ENCODE measurements around the gene TTI1. TPM values are rescaled to one million over a fixed set of nuclear protein-coding genes. Genes with fewer than 3 reads are reported as not detected.

Gene TTI1
- total RNA-seq, 2 experiments from 2014 or later: 21.7 to 23.1 TPM

DNA sequence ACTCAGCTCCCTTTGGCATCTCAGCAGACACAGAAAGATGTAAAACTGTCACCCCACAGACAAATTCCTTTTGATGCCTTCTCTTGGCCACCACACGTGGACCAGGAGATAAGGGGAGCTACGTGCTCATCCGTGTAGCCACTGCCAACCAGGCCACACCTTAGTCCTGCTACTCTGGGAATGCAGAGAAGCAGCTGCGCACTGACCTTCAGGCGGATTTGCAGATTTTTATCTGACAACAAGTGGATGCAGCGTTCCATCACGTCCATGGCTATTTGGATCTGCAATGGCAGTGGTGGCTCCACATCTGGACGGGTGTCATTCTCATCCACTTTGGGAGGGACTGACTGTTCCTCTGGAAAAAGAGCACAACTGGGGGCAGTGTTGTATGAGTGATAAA is 30.8 kb downstream of the TTI1 start:
- Mint-ChIP-seq H3K27ac (peak overlapping the region; percentile 28), H3K9me3 (no peaks in the 10 kb centered on the region), H3K4me3 (no peak overlapping the region), H3K36me3 (ENCODE audit: low read depth) (peaks cover 55% of the 10 kb centered on the region), H3K4me1 (peaks cover 35% of the 10 kb centered on the region), H3K27me3 (no peaks in the 10 kb centered on the region)
- no peak for DNase-seq
- ChIA-PET POLR2A (interaction anchor here (2.3 kb wide), 1 partner anchor 31 kb away, joined by 5 read pairs; the partner anchor contains the start of gene RPRD1B), CTCF (no interaction called here)

- DNase-seq: no peak
- ChIA-PET POLR2A (interaction anchor here (2.3 kb wide), 1 partner anchor 32 kb away, joined by 5 read pairs; the partner anchor contains the start of gene RPRD1B), CTCF (no interaction called here)
- Mint-ChIP-seq H3K9me3 (no peaks in the 10 kb centered on the region), H3K27me3 (no peaks in the 10 kb centered on the region), H3K36me3 (ENCODE audit: low read depth) (peaks cover 58% of the 10 kb centered on the region), H3K27ac (peak overlapping the region; percentile 28), H3K4me1 (peaks cover 31% of the 10 kb centered on the region), H3K4me3 (no peak overlapping the region)
These were observed 31.3 kb downstream of the TTI1 start for GRCh38 chr20:38001981-38002380.

DNA sequence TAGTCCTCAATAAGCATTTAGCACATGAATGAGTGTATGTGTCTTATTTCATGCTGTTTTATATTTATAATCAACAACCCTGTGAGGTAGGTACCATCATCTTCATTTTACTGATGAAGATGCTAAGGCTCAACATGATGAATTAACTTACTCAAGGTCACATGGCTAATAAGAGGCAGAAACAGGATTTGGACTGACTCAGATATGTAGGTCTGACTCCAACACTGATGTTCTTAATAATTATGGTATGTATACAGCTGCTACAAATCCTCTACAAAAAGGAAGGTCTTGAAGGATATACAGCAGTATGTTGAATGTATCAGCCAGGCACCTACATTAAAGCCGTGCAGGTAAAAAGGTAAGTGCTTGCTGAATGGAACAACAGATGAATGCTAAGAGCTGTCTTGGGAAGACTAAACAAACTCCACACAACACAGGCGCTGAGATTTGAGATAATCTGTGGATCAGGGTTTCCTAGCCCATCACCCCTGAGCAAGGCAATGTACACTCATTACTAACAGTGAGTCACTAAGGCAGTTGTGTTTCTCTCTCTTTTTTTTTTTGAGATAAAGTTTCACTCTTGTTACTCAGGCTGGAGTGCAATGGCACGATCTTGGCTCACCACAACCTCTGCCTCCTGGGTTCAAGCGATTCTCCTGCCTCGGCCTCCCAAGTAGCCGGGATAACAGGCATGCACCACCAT is 31.9 kb downstream of the TTI1 start:
- peaks cover 55% of the 10 kb centered on the region for H3K36me3 Mint-ChIP-seq (ENCODE audit: low read depth)
- peaks cover 26% of the 10 kb centered on the region for H3K4me1 Mint-ChIP-seq
- ChIA-PET POLR2A (interaction anchor here (2.3 kb wide), 1 partner anchor 32 kb away, joined by 5 read pairs; the partner anchor contains the start of gene RPRD1B), CTCF (no interaction called here)
- no peaks in the 10 kb centered on the region for H3K27me3 Mint-ChIP-seq
- no peak for DNase-seq
- H3K27ac Mint-ChIP-seq: peak overlapping the region; percentile 21
- no peaks in the 10 kb centered on the region for H3K9me3 Mint-ChIP-seq
- no peak overlapping the region for H3K4me3 Mint-ChIP-seq

GRCh38 chr20:38000293-38000692 is 33.0 kb downstream of the TTI1 start:
- ChIA-PET CTCF (no interaction called here), POLR2A (interaction anchor here (2.3 kb wide), 1 partner anchor 34 kb away, joined by 5 read pairs; the partner anchor contains the start of gene RPRD1B)
- H3K36me3 Mint-ChIP-seq (ENCODE audit: low read depth): peaks cover 57% of the 10 kb centered on the region
- H3K27ac Mint-ChIP-seq: no peak overlapping the region
- H3K27me3 Mint-ChIP-seq: no peaks in the 10 kb centered on the region
- H3K9me3 Mint-ChIP-seq: no peaks in the 10 kb centered on the region
- no peak for DNase-seq
- H3K4me3 Mint-ChIP-seq: no peak overlapping the region
- peaks cover 20% of the 10 kb centered on the region for H3K4me1 Mint-ChIP-seq

DNA sequence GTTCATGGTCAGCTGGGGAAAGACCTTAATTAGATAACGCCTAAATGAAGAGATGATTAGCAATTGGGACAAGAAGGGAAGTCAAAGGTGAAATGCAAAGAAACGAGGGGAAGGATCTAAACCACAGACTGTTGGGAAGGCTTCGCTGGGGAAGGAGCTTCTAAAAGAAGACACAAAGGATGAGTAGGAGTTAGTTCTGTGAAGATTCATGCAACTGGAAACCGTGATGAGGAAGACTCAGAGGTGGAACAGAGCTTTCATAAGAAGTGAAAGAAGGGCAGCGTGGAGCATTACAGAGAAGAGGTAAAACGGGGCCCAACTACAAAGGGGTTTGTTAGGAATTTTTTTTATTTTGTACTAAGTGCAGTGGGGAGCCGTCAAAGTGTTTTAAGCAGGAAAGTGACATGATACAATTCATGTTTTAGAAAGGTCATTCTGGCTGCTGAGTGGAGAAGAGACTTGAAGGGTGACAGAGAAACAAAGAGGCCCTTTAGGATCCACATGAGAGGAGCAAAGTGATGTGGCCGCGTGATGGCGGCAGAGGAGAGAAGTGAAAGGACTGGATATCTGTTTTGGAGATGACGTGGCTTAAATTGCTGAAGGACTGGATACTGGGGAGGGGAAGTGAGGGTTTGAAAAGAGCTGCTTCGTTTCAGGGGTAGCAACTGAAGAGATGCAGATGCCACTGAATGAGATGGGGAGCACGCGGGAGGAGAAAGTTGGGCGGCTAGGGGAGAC is 33.6 kb downstream of the TTI1 start:
- Mint-ChIP-seq H3K27ac (no peak overlapping the region), H3K9me3 (no peaks in the 10 kb centered on the region), H3K27me3 (no peaks in the 10 kb centered on the region), H3K4me3 (no peak overlapping the region), H3K4me1 (peaks cover 17% of the 10 kb centered on the region), H3K36me3 (ENCODE audit: low read depth) (peaks cover 58% of the 10 kb centered on the region)
- ChIA-PET CTCF (no interaction called here), POLR2A (no interaction called here)
- DNase-seq: no peak

DNA sequence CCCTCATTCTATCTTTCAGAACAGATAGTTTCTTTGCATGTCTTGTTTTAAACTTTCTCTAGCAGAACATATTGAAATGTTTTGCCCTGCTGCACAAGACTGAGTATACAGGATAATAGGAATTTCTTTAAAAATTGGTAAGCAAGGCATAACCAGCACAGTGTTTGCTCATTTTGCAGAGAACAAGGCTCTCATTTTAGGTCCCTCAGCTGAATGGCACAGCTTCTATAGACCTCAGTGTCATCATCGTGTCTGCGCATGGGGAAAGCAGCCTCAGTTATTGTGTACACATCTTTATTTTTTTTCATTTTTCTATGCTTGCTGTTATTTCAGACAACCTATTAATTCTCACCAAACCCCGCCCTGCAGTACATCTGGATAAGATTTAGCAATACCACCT is 35.7 kb downstream of the TTI1 start:
- POLR2A ChIA-PET: interaction anchor here (1.1 kb wide), 1 partner anchor 36 kb away, joined by 3 read pairs; the partner anchor contains the start of genes RPRD1B and TTI1
- Mint-ChIP-seq H3K4me1 (peaks cover 22% of the 10 kb centered on the region), H3K36me3 (ENCODE audit: low read depth) (peaks cover 52% of the 10 kb centered on the region), H3K27me3 (no peaks in the 10 kb centered on the region), H3K27ac (no peak overlapping the region), H3K4me3 (no peak overlapping the region), H3K9me3 (no peaks in the 10 kb centered on the region)
- no peak for DNase-seq
- CTCF ChIA-PET: no interaction called here

DNA sequence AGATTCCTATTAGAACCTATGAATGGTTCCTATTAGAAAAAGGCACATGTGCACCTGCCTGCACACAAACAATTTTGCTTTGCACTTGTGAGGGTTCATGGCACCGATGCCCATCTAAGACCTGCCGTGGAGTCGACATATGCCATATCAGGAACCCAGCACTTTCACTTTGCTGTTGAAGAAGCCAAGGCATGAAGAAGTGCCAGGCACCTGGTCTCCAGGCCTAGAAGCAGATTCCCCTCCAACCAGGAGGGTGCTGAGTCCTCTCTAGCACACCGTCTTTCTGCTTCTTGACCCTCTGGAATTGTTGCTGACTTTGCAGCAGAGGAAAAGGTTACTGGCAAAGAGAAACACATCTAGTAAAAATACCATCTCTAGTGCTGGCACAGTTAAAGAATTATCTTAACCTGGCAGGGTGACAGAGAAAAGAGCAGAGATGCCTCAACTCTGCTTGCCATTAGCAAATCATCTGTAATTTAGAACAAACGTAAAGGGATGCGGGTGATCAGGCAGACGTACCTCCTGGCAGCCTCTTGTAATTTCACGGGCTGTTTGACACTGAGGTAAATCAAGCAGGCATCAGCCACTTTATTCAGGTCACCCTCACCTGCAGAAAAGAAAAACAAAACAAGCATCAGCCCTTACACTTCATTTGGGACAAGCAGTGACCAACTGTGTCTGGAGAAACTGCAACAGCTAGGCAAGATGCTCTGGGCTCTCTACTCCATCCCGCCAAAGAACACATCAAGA is 37.2 kb downstream of the TTI1 start:
- no peak overlapping the region for H3K4me3 Mint-ChIP-seq
- CTCF ChIA-PET: interaction anchor here (1.6 kb wide), 1 partner anchor 432 kb away, joined by 6 read pairs; no protein-coding TSS in a partner anchor
- peaks cover 20% of the 10 kb centered on the region for H3K4me1 Mint-ChIP-seq
- DNase-seq: no peak
- H3K27me3 Mint-ChIP-seq: no peaks in the 10 kb centered on the region
- no peaks in the 10 kb centered on the region for H3K9me3 Mint-ChIP-seq
- H3K27ac Mint-ChIP-seq: no peak overlapping the region
- POLR2A ChIA-PET: interaction anchor here (1.2 to 1.5 kb wide), 2 partner anchors 16 to 37 kb away, joined by 3 to 6 read pairs; partner anchors contain the start of genes RPRD1B and TTI1
- peaks cover 48% of the 10 kb centered on the region for H3K36me3 Mint-ChIP-seq (ENCODE audit: low read depth)

GRCh38 chr20:37994512-37994911 is 38.7 kb downstream of the TTI1 start:
- DNase-seq: no peak
- H3K36me3 Mint-ChIP-seq (ENCODE audit: low read depth): peaks cover 46% of the 10 kb centered on the region
- peaks cover 32% of the 10 kb centered on the region for H3K4me1 Mint-ChIP-seq
- H3K4me3 Mint-ChIP-seq: no peak overlapping the region
- no peak overlapping the region for H3K27ac Mint-ChIP-seq
- no peaks in the 10 kb centered on the region for H3K9me3 Mint-ChIP-seq
- no peaks in the 10 kb centered on the region for H3K27me3 Mint-ChIP-seq
- ChIA-PET CTCF (interaction anchor here (1.6 kb wide), 2 partner anchors 19 to 430 kb away, joined by 4 to 6 read pairs; no protein-coding TSS in a partner anchor), POLR2A (interaction anchor here (0.5 to 1.5 kb wide), 3 partner anchors 14 to 430 kb away, joined by 3 read pairs; no protein-coding TSS in a partner anchor)

DNA sequence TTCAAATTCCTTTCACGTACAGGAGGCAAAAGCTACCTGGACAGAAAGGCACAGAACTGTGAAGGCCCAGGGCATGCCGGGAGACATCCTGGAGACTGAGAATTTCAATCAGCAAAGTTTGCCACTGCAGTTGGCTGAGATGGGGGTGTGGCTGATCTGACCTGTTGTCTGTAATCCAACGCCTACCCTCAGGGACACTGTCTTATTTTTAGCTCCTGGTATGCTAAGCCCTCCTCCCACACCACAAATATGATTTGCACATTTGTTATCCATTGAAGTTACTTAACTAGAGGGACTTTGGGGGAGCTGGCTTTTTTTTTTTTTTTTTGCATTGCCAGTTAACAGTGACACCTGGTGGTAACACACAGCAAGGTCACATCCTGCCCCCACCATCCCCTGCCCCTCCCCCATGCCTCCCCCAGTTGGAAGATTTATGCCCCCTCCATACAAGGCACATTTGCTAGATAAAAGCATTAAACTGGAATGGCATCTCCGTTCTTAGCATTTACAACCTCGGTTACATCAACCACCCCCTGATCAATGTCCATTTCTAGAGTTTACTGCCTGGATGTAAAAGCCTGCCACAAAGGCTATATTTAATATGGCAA is 40.4 kb downstream of the TTI1 start:
- Mint-ChIP-seq H3K27me3 (no peaks in the 10 kb centered on the region), H3K4me1 (peaks cover 34% of the 10 kb centered on the region), H3K9me3 (no peaks in the 10 kb centered on the region), H3K4me3 (no peak overlapping the region), H3K36me3 (ENCODE audit: low read depth) (peaks cover 53% of the 10 kb centered on the region), H3K27ac (no peak overlapping the region)
- ChIA-PET CTCF (interaction anchor here (0.6 to 3.6 kb wide), 15 partner anchors 9 to 459 kb away, joined by 3 to 20 read pairs (median 3); partner anchors contain the start of genes CTNNBL1, RPRD1B and TTI1), POLR2A (no interaction called here)
- DNase-seq: peak; percentile 32

DNA sequence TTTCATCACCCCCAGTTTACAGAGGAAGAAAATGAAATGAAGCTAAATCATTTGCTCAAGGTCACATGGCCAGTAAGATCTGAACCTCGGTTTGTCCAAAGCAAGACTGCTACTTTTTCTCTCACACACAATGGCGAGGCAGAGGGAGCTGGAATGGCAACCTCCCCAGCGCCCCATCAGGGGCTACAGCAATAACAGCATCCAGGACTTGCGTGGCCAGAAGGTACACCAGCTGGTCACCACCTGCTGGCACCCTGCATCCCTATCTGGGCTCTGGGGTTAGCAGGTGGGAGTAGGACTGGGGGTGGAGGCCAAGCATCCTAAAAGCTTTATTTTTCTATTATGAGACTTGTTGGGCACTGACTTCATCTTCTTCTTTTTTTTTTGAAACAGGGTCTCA is 41.3 kb downstream of the TTI1 start:
- POLR2A ChIA-PET: interaction anchor here (2.0 kb wide), 1 partner anchor 42 kb away, joined by 6 read pairs; the partner anchor contains the start of genes RPRD1B and TTI1

DNA sequence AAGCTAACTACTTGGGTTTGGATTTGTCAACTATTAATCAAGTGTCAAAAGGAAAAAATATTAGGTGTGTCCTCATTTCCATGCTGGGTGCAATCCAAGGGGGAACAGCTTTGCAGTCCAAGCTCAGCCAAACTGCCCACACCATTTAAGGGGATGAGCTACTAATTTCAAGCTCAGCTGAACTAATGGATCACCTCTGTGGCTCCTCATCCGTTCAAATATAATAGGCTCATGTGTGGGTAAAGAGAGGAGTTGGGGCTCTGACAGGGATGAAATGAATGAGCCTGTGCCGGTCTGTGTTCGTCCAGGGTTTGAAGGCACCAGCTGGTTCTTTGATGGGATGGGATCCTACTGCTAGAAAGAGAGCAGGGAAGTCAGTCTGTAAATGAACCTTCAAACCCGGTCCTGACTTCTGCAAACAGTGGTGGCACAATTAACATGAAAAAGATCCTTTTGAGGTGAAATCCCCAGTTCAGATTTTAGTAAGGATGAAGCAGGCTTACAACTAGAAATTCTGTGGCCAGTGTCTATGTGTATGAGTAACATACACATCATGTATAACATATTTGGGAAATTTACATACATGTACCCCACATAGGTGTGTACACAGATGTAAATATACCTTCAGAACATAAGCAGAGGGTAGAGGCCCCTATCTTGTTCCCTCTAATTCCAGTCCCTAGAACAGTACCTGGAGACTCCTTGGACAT is 41.9 kb downstream of the TTI1 start:
- Mint-ChIP-seq H3K36me3 (ENCODE audit: low read depth) (peaks cover 44% of the 10 kb centered on the region), H3K27me3 (no peaks in the 10 kb centered on the region), H3K4me3 (no peak overlapping the region), H3K9me3 (no peaks in the 10 kb centered on the region), H3K4me1 (peaks cover 34% of the 10 kb centered on the region), H3K27ac (peak overlapping the region; percentile 81)
- no peak for DNase-seq
- POLR2A ChIA-PET: interaction anchor here (2.0 kb wide), 1 partner anchor 42 kb away, joined by 6 read pairs; the partner anchor contains the start of genes RPRD1B and TTI1
- CTCF ChIA-PET: interaction anchor here (0.7 to 3.6 kb wide), 6 partner anchors 11 to 426 kb away, joined by 3 to 20 read pairs (median 4); partner anchors contain the start of genes RPRD1B and TTI1

More for the DNA sequence above, 41.3 kb downstream of the TTI1 start:
- DNase-seq: no peak
- peaks cover 45% of the 10 kb centered on the region for H3K36me3 Mint-ChIP-seq (ENCODE audit: low read depth)
- H3K4me1 Mint-ChIP-seq: peaks cover 34% of the 10 kb centered on the region
- CTCF ChIA-PET: interaction anchor here (0.7 to 3.6 kb wide), 7 partner anchors 12 to 427 kb away, joined by 3 to 20 read pairs (median 3); partner anchors contain the start of genes RPRD1B and TTI1
- no peaks in the 10 kb centered on the region for H3K9me3 Mint-ChIP-seq
- H3K27ac Mint-ChIP-seq: peak overlapping the region; percentile 81
- H3K27me3 Mint-ChIP-seq: no peaks in the 10 kb centered on the region
- no peak overlapping the region for H3K4me3 Mint-ChIP-seq

Data from activated CD4-positive, alpha-beta memory T cell treated with anti-CD3 and anti-CD28 coated beads, Interleukin-2, amount 10 ng/mL, durations not matched to agents 7 days and 5 days (primary cell).